Upper lobe of left lung (tissue), 4 donors: ENCODE data around the gene FBLN1.

ENCODE experiments used
- CTCF ChIP-seq, 6 experiments: fragments of 450-650 bp in 4 of 6; fragments of 200-600 bp in 2 of 6; sonication (generic) in 2 of 6; IDR thresholded peaks; one replicate each; pipeline ENCODE4 v1.5.1; 2016 to 2019; ENCODE audit warnings: antibody characterized with exemption in 6 of 6
- EP300 ChIP-seq, 4 donors: sonication (generic); formaldehyde crosslinking; IDR thresholded peaks; one replicate each; pipeline ENCODE4 v1.5.1; 2017; ENCODE audit warnings: antibody characterized with exemption in 4 of 4, control low read depth in 2 of 4
- POLR2A ChIP-seq, 4 donors: fragments of 450-650 bp; IDR thresholded peaks; one replicate each; pipeline ENCODE4 v1.5.1; 2016 to 2017; ENCODE audit warnings: antibody characterized with exemption in 4 of 4, mild to moderate bottlenecking in 2 of 4

DNA sequence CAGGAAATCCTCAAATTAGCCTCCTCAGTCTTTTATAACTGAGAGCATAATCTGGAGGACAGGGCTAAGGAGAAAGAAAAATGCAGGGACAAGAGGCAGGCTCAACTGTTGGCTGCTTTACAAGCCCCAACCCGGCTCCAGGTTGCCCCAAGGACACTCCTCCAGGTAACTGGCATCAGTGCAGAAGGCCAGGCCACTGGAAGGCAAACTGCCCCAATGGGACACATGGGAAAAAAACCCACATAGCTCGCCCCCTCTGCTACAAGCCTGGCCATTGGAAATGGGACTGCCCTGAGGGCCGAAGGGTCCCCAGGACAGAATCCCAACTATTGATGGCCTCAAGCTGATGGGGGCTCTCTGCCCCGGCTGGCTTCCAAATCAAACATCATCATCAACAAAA lies 17.9 kb upstream of the FBLN1 start:
- TF ChIP-seq POLR2A (IDR thresholded peaks at IDR 0.05): no peak
- TF ChIP-seq CTCF (IDR thresholded peaks at IDR 0.05): no peak
- no peak for TF ChIP-seq EP300 (IDR thresholded peaks at IDR 0.05)
